Stomach (tissue), 4 donors: ENCODE results near the gene SF1.

ENCODE experiments used
- CTCF ChIP-seq, 7 experiments: fragments of 450-650 bp in 4 of 7; fragments of 200-600 bp in 3 of 7; sonication (generic) in 3 of 7; IDR thresholded peaks; one replicate each; pipeline ENCODE4 v1.5.1; 2016 to 2019; ENCODE audit warnings: antibody characterized with exemption in 7 of 7, control low read depth in 2 of 7, mild to moderate bottlenecking in 1 of 7
- EP300 ChIP-seq: sonication (generic); formaldehyde crosslinking; IDR thresholded peaks from one replicate; pipeline ENCODE4 v1.6.1; 2017; ENCODE audit warnings: antibody characterized with exemption
- POLR2A ChIP-seq, 4 donors: fragments of 450-650 bp; IDR thresholded peaks; one replicate each; pipeline ENCODE4 v1.6.1; 2016; ENCODE audit warnings: antibody characterized with exemption in 4 of 4, control low read depth in 2 of 4, mild to moderate bottlenecking in 1 of 4, moderate library complexity in 1 of 4
- POLR2AphosphoS5 ChIP-seq, 3 donors: sonication (generic); formaldehyde crosslinking; IDR thresholded peaks; one replicate each; pipeline ENCODE4 v1.6.1; 2016; ENCODE audit warnings: antibody characterized with exemption in 3 of 3

GRCh38 chr11:64813826-64814225, 35.5 kb upstream of the SF1 start:
- TF ChIP-seq POLR2A (IDR thresholded peaks at IDR 0.05) (no peak), POLR2AphosphoS5 (IDR thresholded peaks at IDR 0.05) (no peak), CTCF (IDR thresholded peaks at IDR 0.05) (no peak), EP300 (no peak)
